ENCODE results near the gene SEMA3G. TPM values are rescaled to one million over a fixed set of nuclear protein-coding genes. Genes with fewer than 3 reads are reported as not detected.

Gene SEMA3G
- total RNA-seq, 6 experiments from 2014 or later, result 0.60 to 2.8 (median 0.80) TPM

DNA sequence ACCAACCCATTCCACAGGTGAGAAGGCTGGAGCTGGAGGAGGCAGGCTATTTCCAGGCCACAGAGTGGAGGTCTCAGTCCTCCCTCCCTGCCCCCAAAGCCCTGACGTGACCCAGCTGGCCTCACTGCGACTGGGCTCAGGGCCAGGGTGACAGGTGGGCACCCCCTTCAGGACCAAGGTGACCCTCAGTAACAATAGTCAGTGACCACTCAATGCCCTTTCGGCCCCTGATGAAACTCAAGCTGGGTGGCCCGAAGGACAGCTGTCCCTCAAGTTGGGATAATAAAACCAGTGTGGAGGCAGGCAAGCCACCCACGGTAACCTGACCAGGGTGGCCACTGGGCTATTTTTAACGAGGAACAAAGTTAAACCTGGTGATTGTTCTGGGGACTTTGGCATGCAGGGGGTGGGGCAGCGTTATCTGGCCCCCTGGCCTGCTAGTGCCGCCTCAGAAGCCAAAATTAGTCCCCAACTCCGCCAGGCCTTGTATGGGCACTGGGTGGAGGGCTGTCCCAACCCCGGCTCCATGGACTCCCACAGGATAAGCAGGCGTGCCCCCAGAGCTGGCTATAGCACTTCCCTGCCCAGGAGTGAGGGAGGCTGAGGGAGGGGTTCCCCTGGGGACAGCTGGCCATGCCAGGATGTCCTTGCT, 7.8 kb upstream of the SEMA3G start:
- no peak overlapping the region for H3K27ac ChIP-seq
- DNase-seq (no peak), ATAC-seq (no peak)
- H3K4me3 ChIP-seq, result no peak overlapping the region
- WGBS (ENCODE audit: insufficient coverage, low coverage, low lambda C conversion rate, missing lambda C conversion rate), result 71% methylated on average over 3 of the region's 11 CpGs
- TF ChIP-seq POLR2A (IDR thresholded peaks at IDR 0.05), result no peak
- TF ChIP-seq, protein P1, sequence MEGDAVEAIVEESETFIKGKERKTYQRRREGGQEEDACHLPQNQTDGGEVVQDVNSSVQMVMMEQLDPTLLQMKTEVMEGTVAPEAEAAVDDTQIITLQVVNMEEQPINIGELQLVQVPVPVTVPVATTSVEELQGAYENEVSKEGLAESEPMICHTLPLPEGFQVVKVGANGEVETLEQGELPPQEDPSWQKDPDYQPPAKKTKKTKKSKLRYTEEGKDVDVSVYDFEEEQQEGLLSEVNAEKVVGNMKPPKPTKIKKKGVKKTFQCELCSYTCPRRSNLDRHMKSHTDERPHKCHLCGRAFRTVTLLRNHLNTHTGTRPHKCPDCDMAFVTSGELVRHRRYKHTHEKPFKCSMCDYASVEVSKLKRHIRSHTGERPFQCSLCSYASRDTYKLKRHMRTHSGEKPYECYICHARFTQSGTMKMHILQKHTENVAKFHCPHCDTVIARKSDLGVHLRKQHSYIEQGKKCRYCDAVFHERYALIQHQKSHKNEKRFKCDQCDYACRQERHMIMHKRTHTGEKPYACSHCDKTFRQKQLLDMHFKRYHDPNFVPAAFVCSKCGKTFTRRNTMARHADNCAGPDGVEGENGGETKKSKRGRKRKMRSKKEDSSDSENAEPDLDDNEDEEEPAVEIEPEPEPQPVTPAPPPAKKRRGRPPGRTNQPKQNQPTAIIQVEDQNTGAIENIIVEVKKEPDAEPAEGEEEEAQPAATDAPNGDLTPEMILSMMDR (IDR thresholded peaks at IDR 0.05), result no peak
- intact Hi-C loops (cut with DNase I), result no loop called here
- peaks cover 0 to 4% (median 0%) of the 10 kb centered on the region in 4 donors for H3K36me3 ChIP-seq
- H3K9me3 ChIP-seq, result no peaks in the 10 kb centered on the region
- no peaks in the 10 kb centered on the region for H3K27me3 ChIP-seq
- peaks cover 0 to 15% (median 3%) of the 10 kb centered on the region in 4 donors for H3K4me1 ChIP-seq

DNA sequence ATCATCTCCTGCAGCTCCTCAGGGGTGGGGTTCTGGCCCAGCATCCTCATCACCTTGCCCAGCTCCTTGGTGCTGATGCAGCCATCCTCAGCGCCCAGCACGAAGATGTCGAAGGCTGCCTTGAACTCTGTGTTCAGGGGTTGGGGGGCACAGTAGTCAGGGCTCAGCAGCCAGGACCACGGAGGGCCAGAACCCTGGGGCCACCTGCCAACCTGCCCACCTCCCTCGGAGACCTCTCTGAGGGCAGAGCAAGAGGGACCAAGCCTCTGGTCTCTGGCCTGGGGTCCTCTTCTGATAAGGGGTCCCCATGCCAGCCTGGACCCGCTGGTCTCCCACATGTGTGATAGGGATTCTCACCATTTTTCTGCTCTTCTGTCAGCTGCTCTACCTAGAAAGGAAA, 7.2 kb upstream of the SEMA3G start:
- no peaks in the 10 kb centered on the region for H3K9me3 ChIP-seq
- H3K27ac ChIP-seq, result no peak overlapping the region
- ATAC-seq (no peak), DNase-seq (no peak)
- TF ChIP-seq, protein P1 (IDR thresholded peaks at IDR 0.05), result no peak
- TF ChIP-seq POLR2A (IDR thresholded peaks at IDR 0.05), result no peak
- no peaks in the 10 kb centered on the region for H3K36me3 ChIP-seq
- no CpG with 5 or more reads among the region's 6 CpGs for WGBS (ENCODE audit: insufficient coverage, low coverage, low lambda C conversion rate, missing lambda C conversion rate)
- no peaks in the 10 kb centered on the region for H3K27me3 ChIP-seq
- intact Hi-C loops (cut with DNase I), result no loop called here
- H3K4me3 ChIP-seq, result no peak overlapping the region
- H3K4me1 ChIP-seq, result peaks cover 0 to 15% (median 3%) of the 10 kb centered on the region in 4 donors

DNA sequence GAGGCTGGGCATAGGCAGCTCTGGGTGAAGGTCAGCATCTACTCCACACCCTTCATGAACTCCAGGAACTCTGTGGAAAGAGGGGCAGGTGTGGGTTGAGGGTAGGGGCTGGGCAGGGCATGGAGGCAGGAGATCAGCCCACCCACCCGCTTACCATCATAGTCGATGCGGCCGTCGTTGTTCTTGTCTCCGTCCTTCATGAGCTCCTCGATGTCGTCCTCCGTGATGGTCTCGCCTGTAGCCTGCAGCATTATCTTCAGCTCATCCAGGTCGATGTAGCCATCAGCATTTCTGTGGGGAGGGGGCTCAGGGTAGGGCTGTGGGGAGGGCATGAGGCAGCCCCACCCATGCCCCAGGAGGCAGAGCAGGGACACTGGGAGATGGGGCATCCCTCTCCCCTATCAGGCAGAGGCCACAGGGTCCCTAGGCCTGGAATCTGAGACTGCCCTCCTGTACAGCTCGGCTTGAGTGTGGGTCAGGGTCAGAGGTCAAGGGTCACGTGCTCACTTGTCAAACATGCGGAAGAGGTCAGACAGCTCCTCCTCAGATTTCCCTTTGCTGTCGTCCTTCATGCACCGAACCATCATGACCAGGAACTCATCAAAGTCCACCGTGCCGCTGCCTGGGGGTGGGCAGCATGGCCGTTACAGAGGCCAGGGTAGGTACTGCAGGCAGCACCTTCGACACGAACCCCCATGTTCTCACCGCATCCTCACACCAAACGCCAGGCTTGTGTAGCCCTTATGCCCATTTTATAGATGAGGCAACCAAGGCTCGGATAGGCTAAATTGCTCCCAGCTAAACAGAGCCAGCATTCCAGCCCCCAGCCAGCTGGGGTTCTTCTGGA, 6.6 kb upstream of the SEMA3G start:
- intact Hi-C loops (cut with DNase I), result no loop called here
- no peaks in the 10 kb centered on the region for H3K9me3 ChIP-seq
- TF ChIP-seq, protein P1 (IDR thresholded peaks at IDR 0.05), result no peak
- TF ChIP-seq POLR2A (IDR thresholded peaks at IDR 0.05), result no peak
- ATAC-seq (no peak), DNase-seq (no peak)
- H3K36me3 ChIP-seq, result no peaks in the 10 kb centered on the region
- peaks cover 0 to 8% (median 3%) of the 10 kb centered on the region in 4 donors for H3K4me1 ChIP-seq
- 84% methylated on average over 11 of the region's 24 CpGs for WGBS (ENCODE audit: insufficient coverage, low coverage, low lambda C conversion rate, missing lambda C conversion rate)
- no peaks in the 10 kb centered on the region for H3K27me3 ChIP-seq
- no peak overlapping the region for H3K27ac ChIP-seq
- H3K4me3 ChIP-seq, result no peak overlapping the region

DNA sequence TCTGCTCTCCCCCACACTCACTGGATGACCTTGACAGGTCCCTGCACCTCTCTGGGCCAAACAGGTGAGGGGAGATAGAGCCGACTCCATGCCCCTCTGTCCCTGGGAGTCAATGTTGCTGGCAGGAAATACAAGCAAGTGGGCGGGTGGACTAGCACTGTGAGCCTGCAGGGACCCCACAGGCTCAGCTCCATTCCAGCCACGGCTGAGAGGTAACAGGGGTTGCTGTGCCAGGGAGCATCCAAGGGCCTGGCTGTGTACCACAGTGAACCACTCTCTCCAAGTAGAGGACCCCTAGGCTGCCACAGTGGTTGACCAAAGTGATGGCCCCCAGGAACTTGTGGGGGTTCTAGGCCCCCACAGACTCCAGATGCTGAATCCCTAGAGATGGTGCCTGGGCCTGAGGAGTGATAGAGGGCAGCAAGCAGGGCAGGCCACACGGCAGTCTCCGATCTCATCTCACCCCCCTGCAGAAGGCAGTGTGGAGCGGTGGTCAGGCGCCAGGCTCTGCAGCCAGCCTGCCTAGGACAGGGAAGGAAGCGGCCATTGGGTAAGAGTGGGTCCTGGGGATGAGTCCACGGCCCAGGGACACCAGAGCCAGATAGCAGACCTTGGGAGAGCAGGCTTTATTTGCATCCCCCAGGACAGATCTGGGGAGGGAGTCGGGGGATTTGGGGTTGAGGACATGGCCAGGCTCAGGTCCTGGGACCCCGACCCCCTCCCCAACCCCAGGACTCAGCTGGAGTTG, 5.8 kb upstream of the SEMA3G start:
- no peak for DNase-seq
- no peak for TF ChIP-seq POLR2A (IDR thresholded peaks at IDR 0.05)
- TF ChIP-seq, protein P1 (IDR thresholded peaks at IDR 0.05), result no peak

More for the DNA sequence above, 5.8 kb upstream of the SEMA3G start:
- H3K4me3 ChIP-seq, result no peak overlapping the region
- H3K27ac ChIP-seq, result no peak overlapping the region
- peak in 3 of 4 donors; percentile 1 to 16 (median 4) for ATAC-seq
- H3K4me1 ChIP-seq, result peaks cover 0 to 6% (median 3%) of the 10 kb centered on the region in 4 donors
- H3K36me3 ChIP-seq, result no peaks in the 10 kb centered on the region
- H3K27me3 ChIP-seq, result no peaks in the 10 kb centered on the region
- intact Hi-C loops (cut with DNase I), result no loop called here
- no peaks in the 10 kb centered on the region for H3K9me3 ChIP-seq
- WGBS (ENCODE audit: insufficient coverage, low coverage, low lambda C conversion rate, missing lambda C conversion rate), result 80% methylated on average over 2 of the region's 11 CpGs

Measured in right lobe of liver (tissue), 6 donors.